ENCODE data around the gene PRKCA. TPM values are rescaled to one million over a fixed set of nuclear protein-coding genes. Genes with fewer than 3 reads are reported as not detected.

PRKCA gene
- total RNA-seq, 3 donors from 2014 or later: 5.1 to 10.5 (median 6.6) TPM

GRCh38 chr17:66775271-66775670, 472.9 kb downstream of the PRKCA start:
- intact Hi-C loops (cut with DNase I; ENCODE audit: low total_unique reads): no loop called here
- DNase-seq (ENCODE audit: low spot score in 2 of 2): no peak
- Histone ChIP-seq H3K9me3 (no peaks in the 10 kb centered on the region), H3K4me3 (no peak overlapping the region), H3K27ac (no peak overlapping the region), H3K4me1 (no peaks in the 10 kb centered on the region), H3K27me3 (no peaks in the 10 kb centered on the region), H3K36me3 (no peaks in the 10 kb centered on the region)
- TF ChIP-seq POLR2AphosphoS5 (IDR thresholded peaks at IDR 0.05) (no peak), CTCF (IDR thresholded peaks at IDR 0.05) (no peak), POLR2A (IDR thresholded peaks at IDR 0.05) (no peak)

GRCh38 chr17:66775881-66776400, 473.5 kb downstream of the PRKCA start:
- Histone ChIP-seq H3K36me3 (no peaks in the 10 kb centered on the region), H3K27me3 (no peaks in the 10 kb centered on the region), H3K4me1 (no peaks in the 10 kb centered on the region), H3K4me3 (no peak overlapping the region), H3K27ac (no peak overlapping the region), H3K9me3 (no peaks in the 10 kb centered on the region)
- TF ChIP-seq CTCF (IDR thresholded peaks at IDR 0.05) (no peak), POLR2A (IDR thresholded peaks at IDR 0.05) (no peak), POLR2AphosphoS5 (IDR thresholded peaks at IDR 0.05) (no peak)
- no peak for DNase-seq (ENCODE audit: low spot score in 2 of 2)
- intact Hi-C loops (cut with DNase I; ENCODE audit: low total_unique reads): no loop called here

GRCh38 chr17:66776999-66777688, 474.7 kb downstream of the PRKCA start:
- Histone ChIP-seq H3K36me3 (no peaks in the 10 kb centered on the region), H3K4me1 (no peaks in the 10 kb centered on the region), H3K27me3 (no peaks in the 10 kb centered on the region), H3K27ac (no peak overlapping the region), H3K9me3 (no peaks in the 10 kb centered on the region), H3K4me3 (no peak overlapping the region)
- TF ChIP-seq POLR2A (IDR thresholded peaks at IDR 0.05) (no peak), CTCF (IDR thresholded peaks at IDR 0.05) (no peak), POLR2AphosphoS5 (IDR thresholded peaks at IDR 0.05) (no peak)
- intact Hi-C loops (cut with DNase I; ENCODE audit: low total_unique reads): no loop called here
- no peak for DNase-seq (ENCODE audit: low spot score in 2 of 2)

GRCh38 chr17:66777689-66778225, 475.3 kb downstream of the PRKCA start:
- no peak for DNase-seq (ENCODE audit: low spot score in 2 of 2)
- no peak overlapping the region for H3K27ac ChIP-seq

More at GRCh38 chr17:66777689-66778225, 475.3 kb downstream of the PRKCA start:
- H3K27me3 ChIP-seq: no peaks in the 10 kb centered on the region
- intact Hi-C loops (cut with DNase I; ENCODE audit: low total_unique reads): no loop called here
- no peak overlapping the region for H3K4me3 ChIP-seq
- H3K9me3 ChIP-seq: no peaks in the 10 kb centered on the region
- TF ChIP-seq POLR2AphosphoS5 (IDR thresholded peaks at IDR 0.05) (no peak), CTCF (IDR thresholded peaks at IDR 0.05) (no peak), POLR2A (IDR thresholded peaks at IDR 0.05) (no peak)
- no peaks in the 10 kb centered on the region for H3K4me1 ChIP-seq
- no peaks in the 10 kb centered on the region for H3K36me3 ChIP-seq
